Lung (tissue), 12 donors: Measurements from ENCODE around the gene ZFP42. TPM values are rescaled to one million over a fixed set of nuclear protein-coding genes. Genes with fewer than 3 reads are reported as not detected.

Experiments used
- ATAC-seq: fragments of 200-7000 bp; cut with Tn5 transposase; one replicate; pipeline ENCODE4 v1.9.1; 2020; ENCODE audit warnings: moderate number of reproducible peaks; ENCODE audit not compliant: insufficient read depth, low FRiP score
- DNase-seq, 3 donors: peaks; one replicate each; pipeline ENCODE4 v3.0.0-alpha.2; 2013 to 2017
- H3K27ac ChIP-seq, 2 donors: one replicate each; pipeline ENCODE4 v1.5.1; 2013; ENCODE audit warnings: mild to moderate bottlenecking in 2 of 2, moderate library complexity in 2 of 2, control low read depth in 1 of 2, inconsistent platforms in 1 of 2, low read depth in 1 of 2, low read length in 1 of 2
- H3K27me3 ChIP-seq, 3 donors: one replicate each; pipeline ENCODE4 v1.5.1; 2013; ENCODE audit warnings: low read length in 2 of 3; ENCODE audit not compliant: control insufficient read depth in 3 of 3, insufficient read depth in 3 of 3
- H3K36me3 ChIP-seq, 4 donors: one replicate each; pipeline ENCODE4 v1.5.1; 2013; ENCODE audit warnings: low read length in 4 of 4, mild to moderate bottlenecking in 1 of 4, moderate library complexity in 1 of 4; ENCODE audit not compliant: control insufficient read depth in 4 of 4, insufficient read depth in 4 of 4
- H3K4me1 ChIP-seq, 5 donors: one replicate each; pipeline ENCODE4 v1.5.1; 2013; ENCODE audit warnings: low read length in 5 of 5, mild to moderate bottlenecking in 2 of 5, moderate library complexity in 1 of 5; ENCODE audit not compliant: control insufficient read depth in 5 of 5, insufficient read depth in 5 of 5
- H3K4me3 ChIP-seq: one replicate; pipeline ENCODE4 v1.5.1; 2013; ENCODE audit warnings: mild to moderate bottlenecking, control low read depth, moderate library complexity
- H3K9ac ChIP-seq, 2 donors: one replicate each; pipeline ENCODE4 v1.5.1; 2013; ENCODE audit warnings: low read length in 2 of 2, control low read depth in 1 of 2; ENCODE audit not compliant: insufficient read depth in 1 of 2
- H3K9me3 ChIP-seq, 4 donors: one replicate each; pipeline ENCODE4 v1.5.1; 2013; ENCODE audit warnings: low read length in 3 of 4, mild to moderate bottlenecking in 1 of 4, moderate library complexity in 1 of 4; ENCODE audit not compliant: control insufficient read depth in 4 of 4, insufficient read depth in 3 of 4
- CTCF ChIP-seq: IDR thresholded peaks from 2 replicates; pipeline ENCODE4 v1.5.1; 2012; ENCODE audit warnings: mild to moderate bottlenecking; ENCODE audit errors: control extremely low read depth, extremely low read depth
- WGBS, 2 donors: extraction: QIAGEN DNeasy Blood & Tissue Kit; methylation state at CpG; one replicate each; pipeline ENCODE4 v1.1.7; 2013; 5-methylcytosine and 5-hydroxymethylcytosine counted together
- polyA plus RNA-seq, 2 donors: library from polyadenylated mRNA; stranded (reverse); fragments of 200-250 nt; gene quantifications; one replicate each; pipeline ENCODE4 v1.2.1, GENCODE V29; 2013
- total RNA-seq, 2 donors: library from RNA; depleted of rRNA in 1 of 2; stranded (reverse); fragments of >200 nt in 1 of 2; gene quantifications; one replicate each; pipeline ENCODE4 v1.2.1, GENCODE V29; 2014 to 2021
- donor health status: control.
- donor health status: control.
- donor health status: Bipolar disorder and iron deficiency.
- donor health status: healthy.
- donor health status: DM: yes; HTN: yes; CAD: no.

ZFP42 gene
- total and polyA plus RNA-seq, 4 donors: 0.03 to 0.91 (median 0.24) TPM

- WGBS, 2 donors: 91 to 96% methylated on average over 7 of the region's 7 CpGs
- no peak for DNase-seq
- Histone ChIP-seq H3K36me3 (no peaks in the 10 kb centered on the region), H3K27ac (no peak overlapping the region), H3K27me3 (no peaks in the 10 kb centered on the region), H3K9me3 (peaks cover 0 to 1% (median 0%) of the 10 kb centered on the region in 4 donors), H3K9ac (no peak overlapping the region), H3K4me3 (no peak overlapping the region), H3K4me1 (peaks cover 0 to 3% (median 0%) of the 10 kb centered on the region in 5 donors)
- no peak for TF ChIP-seq CTCF
- no peak for ATAC-seq
These were observed 16.9 kb downstream of the ZFP42 start for GRCh38 chr4:188012426-188012945.

DNA sequence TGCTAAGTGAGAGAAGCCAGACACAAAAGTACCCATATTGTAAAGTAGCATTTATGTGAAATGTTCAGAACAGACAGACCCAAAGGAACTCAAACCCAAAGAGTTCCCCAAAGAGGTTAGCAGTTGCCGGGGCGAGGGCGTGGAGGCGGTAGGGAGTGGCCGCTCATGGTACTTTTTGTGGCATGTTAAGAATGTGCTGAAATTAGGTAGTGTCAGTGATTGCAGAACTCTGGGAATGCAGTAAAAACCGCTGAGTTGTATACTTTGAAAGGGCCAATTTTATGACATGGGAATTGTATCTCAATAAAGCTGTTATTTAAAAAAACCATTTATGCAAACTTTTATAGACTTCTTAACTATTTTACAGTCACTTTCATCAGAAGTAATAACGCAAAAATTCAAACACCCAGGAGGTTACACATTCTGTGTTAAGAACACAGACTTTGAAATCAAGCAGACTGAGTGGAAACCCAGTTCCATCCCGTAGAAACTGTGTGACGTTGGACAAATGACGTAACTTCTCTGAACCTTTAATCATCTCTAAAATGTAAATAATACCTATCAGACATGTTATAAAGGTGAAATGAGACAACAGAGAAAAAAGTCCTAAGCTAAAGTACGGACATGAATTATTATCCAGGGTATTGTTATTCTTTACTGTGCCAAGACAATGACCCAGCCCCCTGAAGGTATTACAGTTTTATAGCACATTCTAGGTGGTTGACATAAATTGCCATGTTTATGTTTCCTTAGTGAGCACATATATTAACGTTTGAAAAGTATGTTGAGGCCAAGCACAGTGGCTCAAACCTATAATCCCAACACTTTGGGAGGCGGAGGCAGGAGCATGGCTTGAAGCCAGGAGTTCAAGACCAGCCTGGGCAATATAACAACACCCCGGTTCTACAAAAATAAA, 19.7 kb downstream of the ZFP42 start:
- Histone ChIP-seq H3K4me3 (no peak overlapping the region), H3K9me3 (peaks cover 0 to 2% (median under 1%) of the 10 kb centered on the region in 4 donors), H3K27ac (no peak overlapping the region), H3K27me3 (no peaks in the 10 kb centered on the region), H3K4me1 (peaks cover 0 to 3% (median 0%) of the 10 kb centered on the region in 5 donors), H3K36me3 (no peaks in the 10 kb centered on the region), H3K9ac (no peak overlapping the region)
- no peak for TF ChIP-seq CTCF
- WGBS, 2 donors: 70 to 82% methylated on average over 14 of the region's 14 CpGs
- ATAC-seq: peak; percentile 53
- DNase-seq: no peak

GRCh38 chr4:188016754-188017153, 21.2 kb downstream of the ZFP42 start:
- no peak for DNase-seq
- Histone ChIP-seq H3K4me1 (peaks cover 0 to 3% (median 0%) of the 10 kb centered on the region in 5 donors), H3K4me3 (no peak overlapping the region), H3K27ac (no peak overlapping the region), H3K27me3 (no peaks in the 10 kb centered on the region), H3K9me3 (peaks cover 0 to 2% (median under 1%) of the 10 kb centered on the region in 4 donors), H3K36me3 (no peaks in the 10 kb centered on the region), H3K9ac (no peak overlapping the region)
- ATAC-seq: no peak
- 26 to 41% methylated on average over 7 of the region's 7 CpGs for WGBS, 2 donors
- TF ChIP-seq CTCF: no peak
